Measurements from ENCODE around the gene LYSMD1. TPM values are rescaled to one million over a fixed set of nuclear protein-coding genes. Genes with fewer than 3 reads are reported as not detected.

LYSMD1 gene
- total and polyA plus RNA-seq, 9 donors = 12.6 to 20.3 (median 14.3) TPM

- H3K27me3 ChIP-seq = no peaks in the 10 kb centered on the region
- no peaks in the 10 kb centered on the region for H3K9me3 ChIP-seq
- H3K27ac ChIP-seq = no peak overlapping the region
- DNase-seq = no peak
- intact Hi-C loops (cut with DNase I) = no loop called here
- TF ChIP-seq POLR2A (IDR thresholded peaks at IDR 0.05) = no peak
- TF ChIP-seq CTCF (IDR thresholded peaks at IDR 0.05) = no peak
- no peak for TF ChIP-seq EP300 (IDR thresholded peaks at IDR 0.05)
- no peaks in the 10 kb centered on the region for H3K36me3 ChIP-seq
- H3K4me1 ChIP-seq (ENCODE audit: insufficient read depth) = peaks cover 6% of the 10 kb centered on the region
- no peak overlapping the region for H3K4me3 ChIP-seq
- WGBS, 3 donors = 78 to 92% (median 78%) methylated on average over 1 of the region's 1 CpG
Measured at GRCh38 chr1:151187205-151187604, 21.5 kb upstream of the LYSMD1 start.

GRCh38 chr1:151184211-151184610 lies 18.5 kb upstream of the LYSMD1 start:
- TF ChIP-seq CTCF (IDR thresholded peaks at IDR 0.05) (no peak), EP300 (IDR thresholded peaks at IDR 0.05) (no peak)
- Histone ChIP-seq H3K27ac (no peak overlapping the region), H3K4me3 (no peak overlapping the region), H3K9me3 (no peaks in the 10 kb centered on the region), H3K36me3 (no peaks in the 10 kb centered on the region), H3K4me1 (ENCODE audit: insufficient read depth) (peaks cover 5% of the 10 kb centered on the region), H3K27me3 (no peaks in the 10 kb centered on the region)
- DNase-seq = no peak
- 90 to 93% (median 90%) methylated on average over 10 of the region's 10 CpGs for WGBS, 3 donors
- intact Hi-C loops (cut with DNase I) = no loop called here

GRCh38 chr1:151176514-151177045 lies 10.9 kb upstream of the LYSMD1 start:
- intact Hi-C loops (cut with DNase I) = no loop called here
- Histone ChIP-seq H3K4me3 (no peak overlapping the region), H3K9me3 (no peaks in the 10 kb centered on the region), H3K36me3 (no peaks in the 10 kb centered on the region), H3K4me1 (ENCODE audit: insufficient read depth) (no peaks in the 10 kb centered on the region), H3K27me3 (no peaks in the 10 kb centered on the region), H3K27ac (no peak overlapping the region)
- TF ChIP-seq CTCF (IDR thresholded peaks at IDR 0.05) = no peak
- no peak for TF ChIP-seq EP300 (IDR thresholded peaks at IDR 0.05)
- no peak for TF ChIP-seq POLR2A (IDR thresholded peaks at IDR 0.05)
- no peak for DNase-seq
- 89 to 90% (median 89%) methylated on average over 17 of the region's 17 CpGs for WGBS, 3 donors

- H3K4me3 ChIP-seq = no peak within 1 kb of the TSS
- H3K27ac ChIP-seq = no peak within 1 kb of the TSS
- no peak for TF ChIP-seq POLR2A (IDR thresholded peaks at IDR 0.05)
- TF ChIP-seq EP300 (IDR thresholded peaks at IDR 0.05) = no peak
- TF ChIP-seq CTCF (IDR thresholded peaks at IDR 0.05) = no peak
- no peaks in the 10 kb centered on the region for H3K27me3 ChIP-seq
- 31 to 48% (median 33%) methylated on average over 4 of the region's 4 CpGs for WGBS, 3 donors
- no peaks in the 10 kb centered on the region for H3K4me1 ChIP-seq (ENCODE audit: insufficient read depth)
- peak in 1 of 5 donors; percentile 32 for DNase-seq
- no peaks in the 10 kb centered on the region for H3K9me3 ChIP-seq
- intact Hi-C loops (cut with DNase I) = no loop called here
- no peaks in the 10 kb centered on the region for H3K36me3 ChIP-seq
Measured at GRCh38 chr1:151175863-151176262, 10.2 kb upstream of the LYSMD1 start, which contains the start of gene TMOD4. Gene TMOD4, minus strand, starts transcription at chr1:151175981. Its CDS starts 1,106 bp downstream, at chr1:151174875.
